HG02973 (cell line): ENCODE measurements around the gene TMEM207.

Source experiments
- ATAC-seq: cut with Tn5 transposase; IDR thresholded peaks from one replicate; pipeline ENCODE4 v1.9.1; 2021; ENCODE audit warnings: moderate library complexity; ENCODE audit not compliant: unreplicated experiment

The TMEM207 gene

GRCh38 chr3:190385731-190386688 lies 63.7 kb downstream of the TMEM207 start:
- no peak for ATAC-seq

- peak; percentile 77 for ATAC-seq
Observed at GRCh38 chr3:190384309-190384756, 65.4 kb downstream of the TMEM207 start.

GRCh38 chr3:190382082-190382481 lies 67.6 kb downstream of the TMEM207 start:
- no peak for ATAC-seq

GRCh38 chr3:190381441-190381840 lies 68.3 kb downstream of the TMEM207 start:
- ATAC-seq = no peak

GRCh38 chr3:190380184-190380583 lies 69.5 kb downstream of the TMEM207 start:
- no peak for ATAC-seq
